ENCODE measurements around the gene MRGPRF.

GRCh38 chr11:68962527-68963250, 50.4 kb downstream of the MRGPRF start:
- TF ChIP-seq JUND (IDR thresholded peaks at IDR 0.05) (no peak), CTCF (IDR thresholded peaks at IDR 0.05 in 2 of 3, conservative IDR thresholded peaks at IDR 0.05 in 1 of 3; ENCODE audit: borderline replicate concordance in 1 of 3, insufficient read depth in 1 of 3, low read depth in 2 of 3, low read length in 2 of 3) (no peak), POLR2A (IDR thresholded peaks at IDR 0.05; ENCODE audit: borderline replicate concordance, extremely low read depth, insufficient read depth, insufficient read length) (no peak)
